ENCODE measurements around the gene DNAJB5.
A peak's percentile ranks its signal among the peaks of the same experiment; 100 is the strongest.
"Not testable (repeated sequence)": the region's sequence is repeated elsewhere in the genome, so short reads cannot be mapped to it uniquely, and the experiment has no call there.

Gene DNAJB5

DNA sequence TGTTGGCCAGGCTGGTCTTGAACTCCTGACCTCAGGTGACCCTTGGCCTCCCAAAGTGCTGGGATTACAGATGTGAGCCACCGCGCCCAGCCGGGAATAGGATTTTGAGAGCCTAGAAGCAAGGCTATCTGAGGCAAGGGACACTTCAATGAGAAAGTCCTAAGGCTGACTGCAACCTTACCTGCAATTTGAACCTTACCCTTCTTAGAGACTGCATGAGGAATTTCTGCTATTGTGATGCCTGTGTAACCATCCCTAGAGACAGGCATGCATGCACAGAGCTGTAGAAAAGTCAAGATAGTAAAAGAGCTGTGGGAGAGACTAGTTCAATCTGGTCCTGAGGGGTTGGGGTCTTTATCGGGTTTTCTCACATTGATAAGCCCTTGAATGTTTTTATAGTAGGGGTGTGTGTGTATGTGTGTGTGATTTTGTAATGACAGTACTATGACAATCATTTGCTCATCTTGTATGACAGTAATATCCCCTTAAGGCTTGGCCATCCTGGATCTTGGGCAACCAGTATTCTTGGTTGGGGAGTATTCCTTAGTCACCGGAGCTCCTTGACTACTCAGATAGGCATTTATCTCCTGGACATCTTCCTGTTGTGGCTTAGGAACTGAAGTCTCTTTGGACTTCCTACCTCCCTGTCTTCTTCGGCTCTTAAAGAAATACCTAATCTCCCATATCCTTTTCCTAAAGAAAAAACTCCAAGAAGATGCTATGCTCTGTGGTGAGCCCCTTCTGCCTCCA, 11.2 kb downstream of the DNAJB5 start:
- TF ChIP-seq SUZ12 (IDR thresholded peaks at IDR 0.05), result no peak
- TF ChIP-seq FOXK2 (IDR thresholded peaks at IDR 0.05), result no peak
- TF ChIP-seq SP1 (IDR thresholded peaks at IDR 0.05), result no peak
- TF ChIP-seq NFRKB (IDR thresholded peaks at IDR 0.05), result no peak
- no peak for TF ChIP-seq ELF4 (IDR thresholded peaks at IDR 0.05)
- TF ChIP-seq FOXM1 (IDR thresholded peaks at IDR 0.05; ENCODE audit: borderline replicate concordance), result no peak
- no peak for TF ChIP-seq HDGF (IDR thresholded peaks at IDR 0.05; ENCODE audit: borderline replicate concordance)
- no peak for TF ChIP-seq LEF1 (IDR thresholded peaks at IDR 0.05; ENCODE audit: borderline replicate concordance)
- TF ChIP-seq ZNF384 (IDR thresholded peaks at IDR 0.05), result no peak
- no peak for TF ChIP-seq TARDBP (IDR thresholded peaks at IDR 0.05)
- TF ChIP-seq L3MBTL2 (conservative IDR thresholded peaks at IDR 0.05), result no peak
- TF ChIP-seq, protein P1, sequence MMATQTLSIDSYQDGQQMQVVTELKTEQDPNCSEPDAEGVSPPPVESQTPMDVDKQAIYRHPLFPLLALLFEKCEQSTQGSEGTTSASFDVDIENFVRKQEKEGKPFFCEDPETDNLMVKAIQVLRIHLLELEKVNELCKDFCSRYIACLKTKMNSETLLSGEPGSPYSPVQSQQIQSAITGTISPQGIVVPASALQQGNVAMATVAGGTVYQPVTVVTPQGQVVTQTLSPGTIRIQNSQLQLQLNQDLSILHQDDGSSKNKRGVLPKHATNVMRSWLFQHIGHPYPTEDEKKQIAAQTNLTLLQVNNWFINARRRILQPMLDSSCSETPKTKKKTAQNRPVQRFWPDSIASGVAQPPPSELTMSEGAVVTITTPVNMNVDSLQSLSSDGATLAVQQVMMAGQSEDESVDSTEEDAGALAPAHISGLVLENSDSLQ (IDR thresholded peaks at IDR 0.05), result no peak
- TF ChIP-seq CTBP1 (IDR thresholded peaks at IDR 0.05; ENCODE audit: borderline replicate concordance), result no peak
- TF ChIP-seq ARNT (IDR thresholded peaks at IDR 0.05), result no peak
- ChIA-PET CTCF (no interaction called here), POLR2A (no interaction called here)
- DNase-seq (ENCODE audit: extremely low spot score), result no peak

DNA sequence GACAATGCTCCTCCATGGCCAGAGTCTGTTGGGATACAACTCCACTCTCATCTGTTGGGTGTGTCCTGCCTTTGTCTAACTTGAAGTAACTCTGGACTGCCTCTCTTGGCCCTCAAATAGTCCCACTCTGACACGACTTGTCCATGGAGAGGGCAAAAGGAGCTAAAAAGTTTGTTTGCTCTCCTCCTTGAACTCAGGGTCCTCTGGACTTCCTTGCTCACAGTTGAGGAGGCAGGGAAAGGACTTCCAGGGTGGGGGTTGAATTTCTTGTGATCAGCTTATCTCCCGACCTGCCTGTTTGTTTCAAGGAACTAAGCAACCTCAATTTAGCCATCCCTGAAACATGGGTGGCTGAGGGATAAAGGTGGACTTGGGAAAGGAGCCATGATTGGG, 11.7 kb downstream of the DNAJB5 start:
- CTCF ChIA-PET, result no interaction called here
- TF ChIP-seq SUZ12 (IDR thresholded peaks at IDR 0.05) (no peak), ARNT (IDR thresholded peaks at IDR 0.05) (no peak), TARDBP (IDR thresholded peaks at IDR 0.05) (no peak), LEF1 (IDR thresholded peaks at IDR 0.05; ENCODE audit: borderline replicate concordance) (no peak), FOXA1 (IDR thresholded peaks at IDR 0.05) (no peak), HDGF (IDR thresholded peaks at IDR 0.05; ENCODE audit: borderline replicate concordance) (no peak), FOXK2 (IDR thresholded peaks at IDR 0.05) (no peak), L3MBTL2 (conservative IDR thresholded peaks at IDR 0.05) (no peak), ELF4 (IDR thresholded peaks at IDR 0.05) (no peak), NFRKB (IDR thresholded peaks at IDR 0.05) (no peak)
- TF ChIP-seq, protein P1 (IDR thresholded peaks at IDR 0.05), result no peak
- POLR2A ChIA-PET, result no interaction called here
- no peak for DNase-seq (ENCODE audit: extremely low spot score)

DNA sequence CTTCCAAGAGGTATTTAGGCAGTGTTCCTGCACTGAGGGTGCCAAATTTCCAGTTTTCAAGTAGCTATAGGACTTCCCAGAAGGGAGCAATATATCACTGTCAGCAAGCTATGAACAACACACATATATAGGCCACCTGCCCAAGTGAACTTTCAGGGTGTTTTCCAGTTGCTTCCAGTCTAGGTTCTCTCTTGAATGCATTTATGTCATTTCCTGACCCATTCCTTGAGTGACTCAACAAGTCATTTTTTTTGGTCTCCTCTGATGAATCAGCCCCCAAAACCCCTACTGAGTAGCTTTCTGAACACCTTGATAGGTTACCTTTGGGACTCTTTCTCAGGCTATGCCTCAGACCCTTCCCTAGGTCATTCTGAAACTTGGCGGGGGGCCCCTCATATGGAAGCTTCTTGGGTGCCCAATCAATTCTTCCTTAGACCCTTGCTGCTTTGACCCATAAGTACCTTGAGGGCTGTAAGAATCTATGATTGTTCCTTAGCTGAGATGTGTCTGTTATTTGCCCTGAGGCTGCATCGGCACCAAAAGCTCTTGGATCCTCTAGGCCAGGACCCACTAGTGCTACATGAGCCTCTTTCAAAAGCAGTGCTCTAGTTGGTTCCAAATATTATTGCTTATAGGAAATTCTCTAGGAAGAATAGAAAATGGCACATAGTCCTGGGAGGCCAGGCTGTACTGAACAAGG, 12.4 kb downstream of the DNAJB5 start:
- ChIA-PET CTCF (no interaction called here), POLR2A (no interaction called here)

DNA sequence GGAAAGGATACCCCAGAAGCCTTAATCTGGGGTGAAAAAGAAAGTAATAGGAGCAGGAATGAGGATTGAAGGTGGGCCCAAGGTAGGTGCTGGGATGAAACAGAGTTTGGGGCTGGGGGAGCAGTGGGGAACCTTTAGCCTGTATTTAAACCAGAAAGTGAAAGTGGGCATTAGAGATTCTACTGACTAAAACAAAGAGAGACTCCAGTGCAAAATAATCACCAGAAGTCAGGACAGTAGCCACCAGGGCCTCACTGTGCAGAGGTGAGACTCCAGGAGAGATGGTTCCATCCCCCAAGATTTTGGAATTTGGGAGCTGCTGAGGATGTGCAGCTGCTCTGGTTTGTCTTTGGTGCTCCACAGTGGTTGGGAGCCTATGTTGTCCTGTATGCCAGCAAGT, 13.1 kb downstream of the DNAJB5 start:
- no peak for TF ChIP-seq FOXA1 (IDR thresholded peaks at IDR 0.05)
- POLR2A ChIA-PET, result no interaction called here
- DNase-seq (ENCODE audit: extremely low spot score), result peak; percentile 1
- CTCF ChIA-PET, result no interaction called here

More for the DNA sequence above, 12.4 kb downstream of the DNAJB5 start:
- TF ChIP-seq CTBP1 (IDR thresholded peaks at IDR 0.05; ENCODE audit: borderline replicate concordance), result no peak
- no peak for TF ChIP-seq ZNF384 (IDR thresholded peaks at IDR 0.05)
- TF ChIP-seq, protein P1 (IDR thresholded peaks at IDR 0.05), result 0 out of 2 replicates have a peak, but pooled peaks have one; percentile 28
- no peak for TF ChIP-seq ARNT (IDR thresholded peaks at IDR 0.05)
- no peak for DNase-seq (ENCODE audit: extremely low spot score)

DNA sequence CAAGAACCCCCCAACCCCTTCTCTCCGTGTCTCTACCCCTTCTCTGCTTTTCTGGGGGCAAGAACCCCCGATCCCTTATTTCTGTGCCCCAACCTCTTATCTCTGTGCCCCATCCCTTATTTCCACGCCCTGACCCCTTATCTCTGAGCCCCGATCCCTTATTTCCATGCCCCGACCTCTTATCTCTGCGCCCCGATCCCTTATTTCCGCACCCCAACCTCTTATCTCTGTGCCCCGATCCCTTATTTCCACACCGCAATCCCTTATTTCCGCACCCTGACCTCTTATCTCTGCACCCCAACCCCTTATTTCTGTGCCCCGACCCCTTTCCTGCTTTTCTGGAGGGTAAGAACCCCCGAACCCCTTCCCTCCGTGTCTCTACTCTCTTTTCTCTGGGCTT, 14.8 kb downstream of the DNAJB5 start:
- CTCF ChIA-PET; DNase-seq (ENCODE audit: extremely low spot score); POLR2A ChIA-PET: not testable (repeated sequence)

DNA sequence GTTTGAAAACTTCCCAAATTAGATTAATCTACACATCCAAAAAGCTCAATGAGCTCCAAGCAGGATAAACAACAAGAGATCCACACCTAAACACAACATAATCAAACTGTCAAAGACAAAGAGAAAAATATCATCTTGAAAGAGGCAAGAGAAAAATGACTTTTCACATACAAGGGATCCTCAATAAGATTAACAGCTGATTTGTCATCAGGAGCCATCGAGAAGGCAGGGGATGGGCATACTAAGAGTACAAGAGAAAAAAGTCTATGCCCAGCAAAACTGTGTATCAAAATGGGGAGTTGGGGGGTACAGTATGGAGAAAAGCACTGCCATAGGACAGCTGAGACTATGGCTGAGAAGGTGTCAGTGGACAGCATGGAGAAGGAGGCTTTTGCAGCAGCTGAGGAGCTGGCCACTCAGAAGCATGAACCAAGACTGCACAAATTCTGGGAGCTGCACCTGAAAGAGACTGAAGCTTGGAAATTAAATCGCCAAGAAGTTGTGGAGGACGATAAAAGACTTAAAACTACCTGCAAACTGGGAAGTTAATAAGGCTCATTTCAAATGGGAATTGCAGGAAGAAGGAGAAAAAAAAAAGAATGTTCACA, 20.9 kb downstream of the DNAJB5 start:
- CTCF ChIA-PET, result no interaction called here
- TF ChIP-seq SUZ12 (IDR thresholded peaks at IDR 0.05) (no peak), CTBP1 (IDR thresholded peaks at IDR 0.05; ENCODE audit: borderline replicate concordance) (no peak), HDGF (IDR thresholded peaks at IDR 0.05; ENCODE audit: borderline replicate concordance) (no peak), BHLHE40 (IDR thresholded peaks at IDR 0.05; ENCODE audit: borderline replicate concordance) (no peak), TARDBP (IDR thresholded peaks at IDR 0.05) (no peak)
- POLR2A ChIA-PET, result no interaction called here
- no peak for DNase-seq (ENCODE audit: extremely low spot score)

DNA sequence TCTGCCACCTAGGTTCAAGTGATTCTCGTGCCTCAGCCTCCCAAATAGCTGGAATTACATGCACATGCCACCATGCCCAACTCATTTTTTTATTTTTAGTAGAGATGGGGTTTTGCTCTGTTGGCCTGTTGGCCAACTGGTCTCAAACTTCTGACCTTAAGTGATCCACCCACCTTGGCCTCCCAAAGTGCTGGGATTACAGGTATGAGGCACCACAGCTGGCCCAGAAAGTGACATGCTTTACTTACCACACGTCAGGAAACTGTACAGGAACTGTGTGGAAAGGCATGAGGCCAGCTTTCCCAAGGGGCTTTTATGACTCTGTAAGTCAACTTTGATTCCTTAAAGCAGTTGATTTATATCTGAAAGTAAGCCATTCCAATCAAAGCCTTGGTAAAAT, 25.0 kb downstream of the DNAJB5 start:
- POLR2A ChIA-PET, result no interaction called here
- no peak for DNase-seq (ENCODE audit: extremely low spot score)
- TF ChIP-seq TARDBP (IDR thresholded peaks at IDR 0.05) (no peak), SUZ12 (IDR thresholded peaks at IDR 0.05) (no peak), L3MBTL2 (conservative IDR thresholded peaks at IDR 0.05) (no peak), FOXA1 (IDR thresholded peaks at IDR 0.05) (no peak), NFRKB (IDR thresholded peaks at IDR 0.05) (no peak), CTBP1 (IDR thresholded peaks at IDR 0.05; ENCODE audit: borderline replicate concordance) (no peak), ARNT (IDR thresholded peaks at IDR 0.05) (no peak), ELF4 (IDR thresholded peaks at IDR 0.05) (no peak), LEF1 (IDR thresholded peaks at IDR 0.05; ENCODE audit: borderline replicate concordance) (no peak), BHLHE40 (IDR thresholded peaks at IDR 0.05; ENCODE audit: borderline replicate concordance) (no peak), FOXM1 (IDR thresholded peaks at IDR 0.05; ENCODE audit: borderline replicate concordance) (no peak), HDGF (IDR thresholded peaks at IDR 0.05; ENCODE audit: borderline replicate concordance) (no peak), SP1 (IDR thresholded peaks at IDR 0.05) (no peak), FOXK2 (IDR thresholded peaks at IDR 0.05) (no peak), ZNF384 (IDR thresholded peaks at IDR 0.05) (no peak)
- TF ChIP-seq, protein P1 (IDR thresholded peaks at IDR 0.05), result no peak
- CTCF ChIA-PET, result no interaction called here

DNA sequence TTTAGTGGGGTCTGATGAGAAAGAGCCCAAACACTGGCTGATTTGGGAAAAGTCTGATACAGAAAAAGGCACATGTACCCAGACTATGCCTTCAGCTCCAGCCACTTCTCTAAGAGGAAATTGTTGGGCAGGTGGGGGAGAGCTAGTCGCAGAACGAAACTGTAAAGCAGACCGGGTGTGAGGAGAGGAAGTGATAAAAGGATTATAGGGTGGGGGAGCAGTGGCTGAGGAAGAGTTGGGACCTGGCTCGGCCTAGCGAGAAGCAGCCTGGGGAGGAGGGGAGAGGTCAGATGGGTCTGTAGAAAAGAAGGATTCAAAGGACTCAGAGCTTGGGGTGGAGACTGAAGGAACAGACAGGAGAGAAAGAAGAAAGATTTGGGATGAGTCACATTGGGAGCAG, 33.9 kb downstream of the DNAJB5 start:
- CTCF ChIA-PET, result not testable (repeated sequence)

More for the DNA sequence above, 33.9 kb downstream of the DNAJB5 start:
- POLR2A ChIA-PET; DNase-seq (ENCODE audit: extremely low spot score): not testable (repeated sequence)

All from HEK293T (cell line).